HK-2 (cell line): Measurements from ENCODE around the gene TEX19.
"Not testable (repeated sequence)": the region's sequence is repeated elsewhere in the genome, so short reads cannot be mapped to it uniquely, and the experiment has no call there.

Experiments used
- DNase-seq: peaks from one replicate; pipeline ENCODE4 v3.0.0-alpha.2; 2018; ENCODE audit not compliant: unreplicated experiment

The TEX19 gene

DNA sequence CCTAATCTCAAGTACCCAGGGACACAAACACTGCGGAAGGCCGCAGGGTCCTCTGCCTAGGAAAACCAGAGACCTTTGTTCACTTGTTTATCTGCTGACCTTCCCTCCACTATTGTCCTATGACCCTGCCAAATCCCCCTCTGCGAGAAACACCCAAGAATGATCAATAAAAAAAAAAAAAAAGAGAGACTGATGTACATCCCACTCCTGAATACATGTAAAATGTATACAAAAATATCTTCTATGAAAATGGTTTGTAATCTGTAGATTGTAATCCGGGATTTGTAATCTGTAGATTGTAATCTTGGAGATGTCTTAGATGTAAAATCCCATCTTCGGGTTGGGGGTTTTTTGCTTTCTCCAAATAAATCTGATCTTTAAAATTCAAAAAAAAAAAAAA, 18.2 kb downstream of the TEX19 start:
- DNase-seq: not testable (repeated sequence)

DNA sequence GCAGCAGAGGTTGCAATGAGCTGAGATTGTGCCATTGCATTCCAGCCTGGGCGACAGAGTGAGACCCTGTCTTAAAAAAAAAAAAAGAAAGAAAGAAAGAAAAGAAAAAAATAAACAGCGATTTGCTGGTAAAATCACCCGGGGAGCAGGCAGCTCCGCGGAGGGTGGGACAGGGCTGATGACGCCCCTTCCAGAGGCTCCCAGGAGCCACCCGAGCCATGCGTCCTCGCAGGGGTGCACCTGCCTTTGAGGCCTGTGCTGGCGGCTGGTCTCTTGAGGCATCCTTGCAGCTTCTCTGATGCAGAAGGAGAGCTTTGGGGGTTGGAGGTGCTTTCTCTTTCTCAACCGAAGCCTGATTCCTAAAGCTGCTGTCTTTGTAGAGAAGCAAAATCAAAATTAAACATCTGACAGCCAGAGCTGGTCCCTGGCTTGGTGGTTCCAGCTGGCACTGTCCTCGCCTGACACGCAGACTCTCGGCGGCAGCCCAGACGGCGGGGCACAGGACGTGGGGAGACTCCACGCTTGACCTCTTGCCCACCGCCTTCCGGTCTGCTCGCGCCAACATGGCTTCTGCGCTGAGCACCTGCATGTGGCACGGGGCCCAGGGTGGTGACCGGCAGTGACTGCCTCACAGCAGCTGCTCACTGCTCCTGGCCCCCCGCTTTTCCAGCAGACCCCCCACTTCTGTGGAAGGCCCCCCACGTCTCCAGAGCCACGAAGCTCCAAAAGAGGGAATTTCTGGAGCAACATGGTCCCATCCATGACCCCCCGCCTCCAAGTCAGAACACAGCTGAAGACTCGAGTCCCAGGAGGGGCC, 19.1 kb downstream of the TEX19 start:
- no peak for DNase-seq

DNA sequence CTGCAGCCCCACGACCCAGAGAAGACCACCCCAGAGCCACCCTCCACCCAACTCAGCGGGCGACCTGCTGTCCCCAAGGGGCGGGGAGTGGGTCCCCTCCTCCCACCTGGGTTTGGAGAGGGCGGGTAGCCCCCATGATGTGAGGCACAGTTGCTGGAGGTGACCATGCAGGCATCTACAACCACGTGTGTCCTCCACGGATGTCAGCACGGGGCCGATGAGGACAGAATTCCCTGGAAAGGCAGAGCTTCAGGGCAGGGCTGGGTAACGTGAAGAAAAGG, 19.6 kb downstream of the TEX19 start:
- no peak for DNase-seq

DNA sequence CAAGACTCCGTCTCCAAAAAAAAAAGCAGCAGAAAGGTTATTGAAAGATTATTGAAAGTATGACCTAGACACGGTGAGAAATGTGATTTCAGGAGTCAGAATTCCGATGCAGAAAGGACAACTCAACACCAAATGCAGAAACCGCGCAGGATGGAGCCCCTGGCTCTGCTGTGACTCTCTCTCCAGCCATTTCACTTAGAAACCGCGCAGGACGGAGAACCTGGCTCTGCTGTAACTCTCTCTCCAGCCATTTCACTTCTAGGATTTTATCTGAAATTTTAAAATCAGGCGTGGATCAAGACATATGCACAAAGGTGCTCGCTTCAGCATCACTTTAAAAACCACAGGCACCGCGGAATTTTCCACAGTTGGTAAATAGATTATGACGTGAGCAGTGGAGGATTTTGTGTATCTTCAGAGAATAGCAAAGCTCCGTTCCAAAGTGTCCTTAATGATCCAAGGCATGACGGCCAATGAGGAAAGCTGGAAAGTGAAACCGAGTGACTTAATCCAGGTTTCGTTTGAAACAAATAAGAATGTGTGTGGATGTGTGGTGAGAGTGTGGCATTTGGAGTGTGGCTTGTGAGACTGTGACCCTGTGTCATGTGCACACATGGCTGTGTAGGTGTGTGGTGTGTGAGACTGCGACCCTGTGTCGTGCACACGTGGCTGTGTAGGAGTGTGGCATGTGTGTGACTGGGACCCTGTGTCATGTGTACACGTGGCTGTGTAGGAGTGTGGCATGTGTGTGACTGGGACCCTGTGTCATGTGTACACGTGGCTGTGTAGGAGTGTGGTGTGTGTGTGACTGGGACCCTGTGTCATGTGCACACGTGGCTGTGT, 22.0 kb downstream of the TEX19 start:
- DNase-seq: no peak

DNA sequence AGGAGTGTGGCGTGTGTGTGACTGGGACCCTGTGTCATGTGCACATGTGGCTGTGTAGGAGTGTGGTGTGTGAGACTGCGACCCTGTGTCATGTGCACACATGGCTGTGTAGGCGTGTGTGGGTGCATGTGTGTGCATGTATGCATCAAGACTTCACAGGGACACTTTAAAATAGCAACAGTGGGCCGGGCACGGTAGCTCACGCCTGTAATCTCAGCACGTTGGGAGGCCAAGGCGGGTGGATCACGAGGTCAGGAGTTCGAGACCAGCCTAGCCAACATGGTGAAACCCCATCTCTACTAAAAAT, 22.6 kb downstream of the TEX19 start:
- not testable (repeated sequence) for DNase-seq

DNA sequence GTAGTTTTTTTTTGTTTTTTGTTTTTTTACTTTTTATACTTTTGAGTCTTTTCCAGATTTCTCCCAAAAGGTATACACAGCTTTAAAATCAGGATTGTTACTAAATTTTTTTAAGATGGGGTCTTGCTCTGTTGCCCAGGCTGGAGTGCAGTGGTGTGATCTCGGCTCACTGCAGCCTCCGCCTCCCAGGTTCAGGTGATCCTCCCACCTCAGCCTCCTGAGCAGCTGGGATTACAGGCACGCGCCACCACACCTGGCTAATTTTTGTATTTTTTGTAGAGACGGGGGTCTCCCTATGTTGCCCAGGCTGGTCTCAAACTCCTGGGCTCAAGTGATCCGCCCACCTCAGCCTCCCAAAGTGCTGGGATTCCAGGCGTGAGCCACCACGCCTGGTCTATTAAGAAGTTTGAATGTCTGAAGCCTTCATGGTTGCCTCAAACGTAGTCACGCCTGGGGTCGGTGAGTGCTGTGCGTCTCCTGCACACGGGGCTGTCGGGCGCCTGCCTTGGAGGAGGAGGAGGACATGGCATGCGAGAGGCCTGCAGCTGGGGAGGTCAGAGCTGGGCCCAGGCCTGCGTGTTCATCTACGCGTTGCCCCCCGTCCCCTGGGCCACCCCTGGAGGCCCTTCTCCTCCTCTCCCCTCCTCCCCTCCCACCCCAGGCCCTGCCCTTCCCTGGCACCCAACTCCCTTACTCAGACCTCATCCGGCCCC, 23.3 kb downstream of the TEX19 start:
- not testable (repeated sequence) for DNase-seq

DNA sequence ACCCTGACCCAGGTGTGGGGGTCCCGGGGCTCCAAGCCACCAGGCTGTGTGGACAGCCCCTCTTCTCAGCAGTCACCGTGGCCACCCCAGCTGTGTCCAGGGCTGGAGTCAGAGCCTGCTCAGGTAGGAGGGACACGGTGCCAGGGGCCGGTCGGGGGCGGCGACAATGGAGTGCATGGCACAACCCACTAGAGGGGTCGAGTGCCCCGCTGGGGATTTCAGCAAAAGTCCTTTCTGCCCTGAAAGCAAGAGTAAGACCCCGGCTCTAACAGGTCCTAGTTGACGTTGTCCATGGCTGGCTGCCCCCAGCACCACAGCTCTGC, 23.8 kb downstream of the TEX19 start:
- DNase-seq: no peak

DNA sequence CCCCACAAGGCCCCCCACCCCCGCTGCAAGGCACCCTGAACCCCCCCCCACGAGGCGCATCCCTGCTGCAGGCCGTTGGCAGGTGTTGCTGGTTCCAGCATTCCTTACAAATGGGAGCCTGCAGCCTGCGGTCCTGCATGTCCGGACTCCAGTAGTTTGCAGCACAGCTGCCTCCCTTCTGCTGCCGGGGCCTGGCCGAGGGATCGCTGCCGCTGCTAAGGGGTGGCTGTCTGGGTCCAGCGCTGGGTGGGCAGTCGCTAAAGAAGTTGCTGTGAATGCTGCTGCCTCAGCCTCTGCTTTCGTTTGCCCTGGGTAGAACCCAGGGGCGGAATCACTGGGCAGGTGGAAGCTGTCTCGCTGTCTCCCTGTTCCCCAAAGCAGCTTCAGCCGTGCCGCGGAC, 24.4 kb downstream of the TEX19 start:
- no peak for DNase-seq

DNA sequence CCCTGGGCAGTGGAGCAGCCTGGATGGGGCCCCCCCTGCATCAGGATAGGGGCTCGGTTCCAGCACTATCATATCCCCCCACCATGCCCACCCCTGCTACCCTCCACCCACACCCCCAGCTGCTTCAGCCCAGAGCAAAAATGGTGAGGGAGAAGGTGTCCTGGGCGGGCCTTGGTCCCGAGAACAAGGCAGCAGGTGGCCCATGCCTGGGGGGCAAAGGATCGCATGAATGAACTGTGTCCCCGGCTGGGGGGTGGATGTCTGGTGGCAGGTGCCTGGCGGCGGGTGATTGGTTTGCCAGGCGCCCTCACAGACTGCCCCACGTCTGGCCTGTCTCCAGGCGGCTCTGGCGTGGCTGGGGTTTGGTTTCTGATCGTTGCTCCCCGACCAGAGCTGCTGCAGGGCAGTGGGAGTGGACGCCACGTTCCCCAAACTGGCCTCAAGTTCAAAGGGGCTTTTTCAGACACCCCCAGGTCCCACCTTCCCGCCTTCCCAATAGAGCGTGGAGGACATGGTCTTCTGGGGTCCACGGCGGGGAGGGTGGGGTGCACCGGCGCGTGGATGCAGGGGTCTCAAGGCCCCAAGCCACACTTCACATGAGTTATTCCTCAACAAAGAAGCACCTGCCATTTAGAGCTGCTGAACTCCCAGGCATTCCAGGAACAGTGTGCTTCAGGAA, 25.1 kb downstream of the TEX19 start:
- DNase-seq: no peak

DNA sequence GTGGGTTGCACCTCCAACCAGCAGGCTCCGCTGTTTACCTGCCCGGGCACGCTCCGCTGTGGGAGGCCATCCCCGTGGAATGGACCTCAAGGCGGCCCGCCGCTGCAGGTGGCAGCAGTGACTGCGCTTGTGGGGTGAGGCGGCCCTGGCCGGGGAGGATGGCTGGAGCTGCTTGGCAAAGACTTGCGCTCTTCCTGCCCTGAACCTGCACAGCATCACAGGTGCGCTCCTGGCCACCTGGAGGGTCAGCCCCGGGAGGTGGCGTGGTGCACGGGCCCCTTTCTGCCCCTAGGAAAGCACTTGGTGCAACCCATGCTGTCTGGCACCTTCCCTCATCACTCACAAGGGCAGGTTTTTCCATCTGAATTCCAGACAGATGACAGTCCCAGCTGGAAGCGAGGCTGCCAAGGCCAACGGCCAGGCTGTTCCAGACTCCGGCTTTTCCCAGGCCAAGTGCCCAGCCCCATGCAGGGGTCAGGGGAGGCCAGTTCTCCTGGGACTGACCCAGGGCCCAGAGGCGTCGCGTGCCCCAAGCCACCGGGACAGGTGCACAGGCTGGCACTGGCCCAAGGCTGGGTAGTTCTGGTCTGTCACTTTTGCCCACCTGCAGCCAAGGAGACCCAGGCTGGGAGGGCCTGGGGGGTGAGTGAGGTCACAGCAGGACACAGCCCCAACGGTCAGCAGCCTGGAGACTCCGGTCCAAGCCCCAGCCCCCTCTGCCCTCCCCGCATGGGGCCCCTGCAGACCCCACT, 25.9 kb downstream of the TEX19 start:
- DNase-seq: peak; percentile 50

DNA sequence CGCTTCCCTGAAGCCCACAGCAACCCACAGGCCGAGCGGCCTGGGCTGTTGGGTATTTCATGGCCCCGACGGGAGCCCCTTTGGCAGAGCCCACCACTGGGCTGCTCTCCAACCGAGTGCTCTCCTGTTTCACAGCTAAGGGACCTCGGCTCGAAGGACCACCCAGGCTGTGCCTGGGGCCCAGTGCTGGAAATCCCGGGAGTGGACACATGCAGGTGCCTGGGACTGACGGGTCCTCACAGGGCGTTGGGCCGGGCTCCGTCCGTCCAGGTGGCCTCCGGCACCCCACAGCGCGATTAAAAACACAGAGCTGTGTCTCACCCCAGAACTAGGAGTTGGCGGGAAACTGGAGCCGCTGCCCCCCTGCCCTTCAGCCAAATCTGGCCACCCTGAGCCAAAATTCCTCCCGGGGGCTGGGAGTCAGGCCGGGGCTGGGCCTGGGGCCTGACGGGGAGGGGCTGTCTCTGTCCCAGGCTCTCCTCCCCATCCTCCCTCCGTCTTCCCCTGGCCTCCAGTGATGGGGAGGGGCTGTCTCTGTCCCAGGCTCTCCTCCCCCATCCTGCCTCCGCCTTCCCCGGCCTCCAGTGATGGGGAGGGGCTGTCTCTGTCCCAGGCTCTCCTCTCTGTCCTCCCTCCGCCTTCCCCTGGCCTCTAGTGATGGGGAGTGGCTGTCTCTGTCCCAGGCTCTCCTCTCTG, 26.7 kb downstream of the TEX19 start:
- DNase-seq: no peak

DNA sequence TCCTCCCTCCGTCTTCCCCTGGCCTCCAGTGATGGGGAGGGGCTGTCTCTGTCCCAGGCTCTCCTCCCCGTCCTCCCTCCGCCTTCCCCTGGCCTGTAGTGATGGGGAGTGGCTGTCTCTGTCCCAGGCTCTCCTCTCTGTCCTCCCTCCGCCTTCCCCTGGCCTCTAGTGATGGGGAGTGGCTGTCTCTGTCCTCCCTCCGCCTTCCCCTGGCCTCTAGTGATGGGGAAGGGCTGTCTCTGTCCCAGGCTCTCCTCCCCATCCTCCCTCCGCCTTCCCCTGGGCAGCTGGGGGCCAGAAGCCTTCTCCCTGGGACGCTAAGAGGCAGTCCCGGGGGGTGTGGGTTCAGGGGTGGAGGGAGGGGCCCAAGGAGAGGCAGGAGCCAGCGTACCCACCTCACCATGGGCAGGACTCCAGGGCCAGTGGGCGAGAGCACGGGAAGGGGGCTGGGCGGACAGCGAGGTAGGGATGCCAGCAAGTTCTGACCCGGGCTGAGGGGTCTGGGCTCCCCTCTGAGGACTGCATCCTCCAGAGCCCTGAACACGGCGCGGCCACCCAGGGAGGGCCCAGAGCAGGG, 27.3 kb downstream of the TEX19 start:
- no peak for DNase-seq

DNA sequence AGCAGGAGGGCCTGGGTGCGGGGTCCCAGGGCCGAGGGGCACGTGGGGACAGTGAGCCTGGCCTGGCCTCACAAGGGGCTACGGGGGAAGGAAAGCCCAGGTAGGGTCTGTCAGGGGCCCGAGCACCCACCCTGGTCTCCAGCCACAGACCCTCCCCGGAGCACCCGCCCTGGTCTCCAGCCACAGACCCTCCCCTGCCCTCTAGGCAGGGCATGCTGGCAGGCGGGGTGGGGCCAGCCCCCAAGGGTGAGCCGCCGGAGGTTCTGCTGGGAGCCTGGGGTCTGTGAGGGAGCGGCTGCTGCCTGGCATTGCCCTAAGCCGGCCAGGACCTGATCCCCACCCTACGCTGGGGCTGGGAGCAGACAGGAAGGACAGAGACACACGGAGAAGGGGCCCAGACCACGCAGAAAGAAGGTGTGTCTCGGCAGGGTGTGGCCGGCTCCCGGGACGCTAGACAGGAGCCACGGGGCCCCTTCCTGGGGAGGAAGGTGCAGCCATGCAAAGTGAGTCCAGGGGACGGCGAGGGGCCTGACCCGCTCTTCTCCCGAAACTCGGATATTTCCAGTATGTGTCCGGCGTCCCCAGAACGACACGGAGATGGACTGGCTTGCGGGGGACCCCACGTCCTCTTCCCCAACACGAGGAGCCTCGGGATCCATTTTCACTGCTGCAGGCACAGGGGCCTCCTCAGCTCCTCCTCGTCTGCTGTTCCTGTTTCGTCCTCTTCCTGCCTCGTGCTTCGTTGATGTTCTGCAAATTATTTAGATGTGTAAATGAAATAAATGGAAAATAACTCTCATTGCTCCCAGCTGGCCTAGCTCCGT, 28.0 kb downstream of the TEX19 start:
- no peak for DNase-seq

DNA sequence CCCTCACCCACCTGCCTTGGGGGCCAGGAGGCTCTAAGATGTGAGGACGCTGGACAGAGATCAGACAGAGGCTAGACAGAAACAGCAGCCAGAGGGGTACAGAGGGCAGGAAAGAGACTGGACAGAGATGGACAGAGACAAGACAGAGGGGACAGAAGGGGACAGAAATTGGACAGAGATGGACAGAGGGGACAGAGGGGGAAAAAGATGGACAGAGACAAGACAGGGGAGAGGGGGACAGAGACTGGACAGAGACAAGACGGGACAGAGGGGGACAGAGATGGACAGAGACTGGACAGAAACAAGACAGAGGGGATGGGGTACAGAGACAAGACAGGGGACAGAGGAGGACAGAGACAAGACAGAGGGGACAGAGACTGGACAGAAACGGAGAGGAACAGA, 28.7 kb downstream of the TEX19 start:
- DNase-seq: no peak

DNA sequence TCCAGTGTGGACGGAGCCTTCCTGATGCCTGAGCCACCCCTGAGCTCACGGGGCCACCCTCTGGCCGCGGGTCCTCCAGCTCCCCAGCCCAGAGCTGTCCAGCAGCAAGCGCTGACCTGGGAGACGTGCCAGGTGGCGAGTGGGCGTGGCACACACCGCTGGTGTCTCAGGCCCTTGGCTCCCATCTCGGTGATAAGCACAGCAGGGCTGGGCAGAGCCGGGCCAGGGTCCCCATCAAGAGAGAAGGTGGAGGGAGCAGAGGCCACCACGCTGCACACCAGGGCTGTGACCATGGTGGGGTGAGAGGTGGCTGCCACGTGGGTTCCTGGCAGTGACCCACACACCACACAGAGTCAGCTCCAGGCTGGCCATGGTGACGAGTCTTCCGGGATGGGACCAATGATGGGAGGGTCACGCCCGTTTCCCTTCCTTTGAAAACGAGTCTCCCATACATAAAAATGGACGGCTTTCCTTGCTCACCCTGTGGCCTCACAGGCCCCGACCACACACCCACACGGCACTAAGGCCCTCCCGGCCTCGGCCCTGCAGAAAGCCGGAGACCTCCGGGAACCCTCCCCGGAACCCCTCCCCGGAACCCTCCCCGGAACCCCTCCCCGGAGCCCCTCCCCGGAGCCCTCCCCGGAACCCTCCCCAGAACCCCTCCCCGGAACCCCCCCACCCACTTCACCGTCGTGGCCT, 29.3 kb downstream of the TEX19 start:
- no peak for DNase-seq

DNA sequence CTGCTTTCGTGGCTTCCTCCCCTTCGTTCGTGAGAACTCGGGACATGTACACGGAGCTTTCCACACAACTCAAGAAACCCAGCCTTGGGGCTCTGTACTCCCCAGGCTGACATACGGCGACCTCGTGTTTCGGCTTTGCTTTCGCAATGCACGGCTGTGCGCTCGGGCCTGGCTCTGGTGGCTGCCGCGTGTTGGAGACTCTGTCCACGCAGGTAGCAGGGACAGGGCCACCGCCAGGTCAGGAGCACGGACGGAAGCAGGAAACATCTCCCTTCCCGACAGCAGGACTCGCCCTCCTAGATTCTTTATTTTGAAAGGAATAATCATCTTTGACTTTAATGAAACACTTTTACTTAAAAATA, 29.9 kb downstream of the TEX19 start:
- no peak for DNase-seq

DNA sequence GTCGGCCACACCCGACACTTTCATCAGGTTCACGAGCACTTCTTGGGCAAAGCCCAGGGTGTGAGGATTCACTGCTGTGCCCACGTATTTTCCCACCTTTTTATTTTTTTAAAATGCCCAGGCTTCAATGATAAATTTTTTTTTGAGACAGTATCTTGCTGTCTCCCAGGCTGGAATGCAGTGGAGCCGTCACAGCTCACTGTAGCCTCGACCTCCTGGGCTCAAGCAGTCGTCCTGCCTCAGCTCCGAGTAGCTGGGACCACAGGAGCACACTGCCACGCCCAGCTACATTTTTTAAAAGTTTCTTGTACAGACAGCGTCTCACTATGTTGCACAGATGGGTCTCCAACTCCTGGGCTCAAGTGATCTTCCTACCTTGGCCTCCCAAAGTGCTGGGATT, 30.3 kb downstream of the TEX19 start:
- no peak for DNase-seq

DNA sequence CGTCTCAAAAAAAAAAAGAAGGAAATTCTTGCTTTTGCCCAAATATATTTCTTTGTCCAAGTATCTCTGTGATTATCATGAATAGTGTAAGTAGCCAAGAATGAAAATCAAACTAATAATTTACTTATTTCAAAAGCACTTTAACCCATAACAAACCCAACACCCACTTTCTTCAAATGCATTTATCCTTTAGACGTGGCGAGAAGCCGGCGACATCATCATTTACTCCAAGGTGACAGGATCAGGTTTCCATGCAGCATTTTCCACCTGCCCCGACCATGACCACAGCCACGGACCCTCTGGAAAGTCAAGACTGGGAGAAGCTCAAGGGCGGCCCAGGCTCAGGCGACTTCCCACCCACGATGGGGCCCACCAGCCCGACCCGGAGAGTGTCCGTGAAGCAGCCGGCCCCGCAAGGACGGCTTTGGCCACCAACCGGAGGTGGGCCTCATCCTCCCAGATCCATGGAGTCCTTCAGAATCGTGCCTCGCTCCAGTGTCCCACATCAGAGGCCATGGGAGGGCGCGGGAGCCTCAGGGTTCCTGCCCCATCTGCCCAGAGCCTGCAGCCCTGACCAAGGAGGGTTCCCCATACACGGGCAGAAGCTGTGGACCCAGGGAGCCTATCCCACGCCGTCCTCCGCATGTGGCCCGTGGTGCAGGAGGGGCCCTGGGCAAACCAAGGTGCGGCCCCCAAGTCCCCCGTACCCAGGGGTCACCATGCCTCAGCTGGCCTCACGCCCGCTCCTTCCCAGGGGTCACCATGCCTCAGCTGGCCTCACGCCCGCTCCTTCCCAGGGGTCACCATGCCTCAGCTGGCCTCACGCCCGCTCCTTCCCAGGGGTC, 31.2 kb downstream of the TEX19 start:
- DNase-seq: no peak
